Chondrocyte (in vitro differentiated cells): ENCODE results near the gene MCF2L2. TPM values are rescaled to one million over a fixed set of nuclear protein-coding genes. Genes with fewer than 3 reads are reported as not detected.
"Not testable (repeated sequence)": the region's sequence is repeated elsewhere in the genome, so short reads cannot be mapped to it uniquely, and the experiment has no call there.

ENCODE experiments used
- DNase-seq: peaks from one replicate; pipeline ENCODE4 v3.0.0; 2021; ENCODE audit warnings: mixed read lengths, low spot score
- H3K27ac Mint-ChIP-seq: one replicate; pipeline ENCODE4 v1.8.0; 2021; ENCODE audit warnings: mild to moderate bottlenecking, moderate library complexity, mixed read lengths; ENCODE audit not compliant: unreplicated experiment
- H3K27me3 Mint-ChIP-seq: 2 replicates; pipeline ENCODE4 v1.8.0; 2021; ENCODE audit warnings: low read depth, mixed read lengths
- H3K36me3 Mint-ChIP-seq: 2 replicates; pipeline ENCODE4 v1.8.0; 2021; ENCODE audit warnings: low read depth, mixed read lengths
- H3K4me1 Mint-ChIP-seq: 2 replicates; pipeline ENCODE4 v1.8.0; 2021; ENCODE audit warnings: low read depth, mild to moderate bottlenecking, mixed read lengths
- H3K4me3 Mint-ChIP-seq: one replicate; pipeline ENCODE4 v1.8.0; 2021; ENCODE audit warnings: mild to moderate bottlenecking, moderate library complexity, mixed read lengths; ENCODE audit not compliant: unreplicated experiment
- H3K9me3 Mint-ChIP-seq: 2 replicates; pipeline ENCODE4 v1.8.0; 2021; ENCODE audit warnings: low read depth, mixed read lengths
- CTCF ChIP-seq: fragments of 200-600 bp; sonication (generic); IDR thresholded peaks from 2 replicates; pipeline ENCODE4 v1.5.0; 2021; ENCODE audit warnings: antibody characterized with exemption, mild to moderate bottlenecking, moderate library complexity
- total RNA-seq: library from RNA; stranded (reverse); gene quantifications from 3 replicates; pipeline ENCODE4 v1.2.1, GENCODE V29; 2021

MCF2L2 gene
- total RNA-seq, 1 donor from 2014 or later, result 2.6 TPM

GRCh38 chr3:183181606-183182005 lies 246.8 kb downstream of the MCF2L2 start:
- DNase-seq, result no peak
- no peaks in the 10 kb centered on the region for H3K36me3 Mint-ChIP-seq
- H3K27me3 Mint-ChIP-seq, result peaks cover 2% of the 10 kb centered on the region
- no peaks in the 10 kb centered on the region for H3K9me3 Mint-ChIP-seq
- TF ChIP-seq CTCF, result no peak
- H3K27ac Mint-ChIP-seq, result no peak overlapping the region
- peaks cover 21% of the 10 kb centered on the region for H3K4me1 Mint-ChIP-seq
- no peak overlapping the region for H3K4me3 Mint-ChIP-seq

GRCh38 chr3:183180784-183181295 lies 247.6 kb downstream of the MCF2L2 start:
- Mint-ChIP-seq H3K4me3 (no peak overlapping the region), H3K27ac (no peak overlapping the region), H3K36me3 (no peaks in the 10 kb centered on the region), H3K9me3 (no peaks in the 10 kb centered on the region), H3K4me1 (peaks cover 18% of the 10 kb centered on the region), H3K27me3 (peaks cover 6% of the 10 kb centered on the region)
- DNase-seq, result no peak
- no peak for TF ChIP-seq CTCF

DNA sequence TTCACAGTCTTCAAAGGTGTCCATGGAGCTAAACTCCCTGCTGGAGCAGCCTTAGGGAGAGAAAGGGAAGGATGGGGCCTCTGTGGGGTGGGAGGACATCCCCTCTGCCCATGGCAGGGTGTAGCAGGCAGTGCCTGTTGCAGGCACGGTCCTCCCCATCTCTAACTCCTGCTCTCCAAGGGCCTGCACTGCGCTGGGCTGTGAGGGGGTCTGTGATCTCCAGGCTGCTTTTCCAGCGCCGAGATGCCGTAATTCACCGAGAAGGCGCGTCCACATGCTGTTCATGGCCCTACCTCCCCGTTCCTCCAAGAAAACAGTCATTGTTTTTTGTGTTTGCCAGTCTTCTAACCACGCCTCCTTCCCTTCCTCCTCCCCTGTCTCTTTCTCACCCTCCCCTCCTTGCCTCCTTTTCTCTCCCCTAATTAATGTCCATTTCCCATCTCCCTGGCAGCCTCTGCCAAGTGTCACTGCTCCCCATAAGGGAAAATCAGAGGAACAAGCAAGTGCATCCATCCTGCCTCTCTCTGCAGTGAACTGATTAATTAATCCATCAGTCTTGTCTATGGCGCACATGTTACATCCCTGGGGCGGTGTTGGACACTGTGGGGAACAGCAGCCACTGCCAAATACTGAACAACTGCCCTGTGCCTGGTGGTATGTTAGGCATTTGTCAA lies 248.2 kb downstream of the MCF2L2 start:
- DNase-seq, result no peak
- H3K9me3 Mint-ChIP-seq, result no peaks in the 10 kb centered on the region
- peaks cover 6% of the 10 kb centered on the region for H3K27me3 Mint-ChIP-seq
- no peak overlapping the region for H3K4me3 Mint-ChIP-seq
- no peak for TF ChIP-seq CTCF
- no peaks in the 10 kb centered on the region for H3K36me3 Mint-ChIP-seq
- no peak overlapping the region for H3K27ac Mint-ChIP-seq
- H3K4me1 Mint-ChIP-seq, result peaks cover 12% of the 10 kb centered on the region

GRCh38 chr3:183179550-183179908 lies 248.9 kb downstream of the MCF2L2 start:
- H3K27me3 Mint-ChIP-seq, H3K4me1 Mint-ChIP-seq, H3K9me3 Mint-ChIP-seq, H3K27ac Mint-ChIP-seq, DNase-seq, H3K36me3 Mint-ChIP-seq: not testable (repeated sequence)
- peak overlapping the region; percentile 64 for H3K4me3 Mint-ChIP-seq

DNA sequence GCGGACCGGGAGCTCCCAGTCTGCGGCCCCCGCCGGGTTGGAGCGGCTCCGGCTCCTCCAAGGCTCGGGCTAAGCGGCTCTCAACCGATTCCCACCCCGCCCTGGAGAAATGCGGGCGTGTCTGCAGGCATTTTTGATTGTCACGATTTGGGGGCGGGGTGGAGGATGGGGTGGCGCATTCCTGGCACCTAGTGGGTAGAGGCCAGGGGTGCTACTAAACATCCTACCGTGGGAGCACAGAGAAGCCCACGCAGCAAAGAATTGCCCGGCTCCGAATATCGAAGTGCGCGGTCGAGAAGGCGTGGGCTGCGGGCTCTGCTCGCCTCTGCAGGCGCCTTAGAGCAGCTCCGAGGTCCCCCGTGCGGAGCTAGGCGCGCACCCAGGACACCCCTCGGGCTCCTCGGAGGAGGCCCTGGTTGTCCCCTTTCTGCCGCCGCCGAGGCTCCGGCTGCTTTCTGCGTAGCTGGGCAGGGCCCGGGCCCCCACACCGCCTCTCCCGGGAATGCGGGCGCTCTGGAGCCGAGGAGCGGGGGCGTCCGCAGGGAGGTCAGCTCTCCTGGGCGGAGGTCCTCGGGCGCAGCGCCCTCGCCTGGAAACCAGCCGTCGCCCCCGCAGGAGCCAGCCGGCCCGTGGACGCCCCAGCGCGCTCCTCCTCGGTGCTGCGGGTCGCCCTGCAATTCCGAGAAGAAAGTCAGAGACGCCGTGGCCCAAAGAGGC lies 249.4 kb downstream of the MCF2L2 start:
- no peak for DNase-seq
- TF ChIP-seq CTCF, result peak; percentile 67
- Mint-ChIP-seq H3K27me3 (peaks cover 6% of the 10 kb centered on the region), H3K27ac (no peak overlapping the region), H3K9me3 (no peaks in the 10 kb centered on the region), H3K36me3 (no peaks in the 10 kb centered on the region), H3K4me1 (peaks cover 9% of the 10 kb centered on the region), H3K4me3 (peak overlapping the region; percentile 77)
